Osteocyte (in vitro differentiated cells): ENCODE results near the gene LRRC23. TPM values are rescaled to one million over a fixed set of nuclear protein-coding genes. Genes with fewer than 3 reads are reported as not detected.
A peak's percentile ranks its signal among the peaks of the same experiment; 100 is the strongest.

Source experiments
- DNase-seq: peaks from one replicate; pipeline ENCODE4 v3.0.0; 2021; ENCODE audit warnings: mixed read lengths; ENCODE audit not compliant: unreplicated experiment; ENCODE audit errors: extremely low spot score
- H3K27ac Mint-ChIP-seq: one replicate; pipeline ENCODE4 v1.8.0; 2021; ENCODE audit warnings: mild to moderate bottlenecking, mixed read lengths; ENCODE audit not compliant: unreplicated experiment
- H3K27me3 Mint-ChIP-seq: one replicate; pipeline ENCODE4 v1.8.0; 2021; ENCODE audit warnings: mixed read lengths; ENCODE audit not compliant: unreplicated experiment
- H3K36me3 Mint-ChIP-seq: one replicate; pipeline ENCODE4 v1.8.0; 2021; ENCODE audit warnings: mixed read lengths; ENCODE audit not compliant: unreplicated experiment
- H3K4me1 Mint-ChIP-seq: one replicate; pipeline ENCODE4 v1.8.0; 2021; ENCODE audit warnings: mixed read lengths; ENCODE audit not compliant: unreplicated experiment
- H3K4me3 Mint-ChIP-seq: one replicate; pipeline ENCODE4 v1.8.0; 2021; ENCODE audit warnings: mild to moderate bottlenecking, moderate library complexity, mixed read lengths; ENCODE audit not compliant: unreplicated experiment
- H3K9me3 Mint-ChIP-seq: one replicate; pipeline ENCODE4 v1.8.0; 2021; ENCODE audit warnings: mixed read lengths; ENCODE audit not compliant: unreplicated experiment
- total RNA-seq: library from RNA; stranded (reverse); gene quantifications from 2 replicates; pipeline ENCODE4 v1.2.1, GENCODE V29; 2021
- TF ChIP-seq, protein P1 (sequence below): fragments of 200-600 bp; sonication (generic); IDR thresholded peaks from 2 replicates; pipeline ENCODE4 v1.5.0; 2021; ENCODE audit warnings: antibody characterized with exemption, mild to moderate bottlenecking, moderate library complexity

LRRC23 gene
- total RNA-seq, 1 donor from 2014 or later: 11.3 TPM

GRCh38 chr12:6923003-6923732 lies 18.5 kb downstream of the LRRC23 start:
- H3K27ac Mint-ChIP-seq: no peak overlapping the region
- H3K4me1 Mint-ChIP-seq: peaks cover 35% of the 10 kb centered on the region
- H3K36me3 Mint-ChIP-seq: peaks cover 3% of the 10 kb centered on the region

DNA sequence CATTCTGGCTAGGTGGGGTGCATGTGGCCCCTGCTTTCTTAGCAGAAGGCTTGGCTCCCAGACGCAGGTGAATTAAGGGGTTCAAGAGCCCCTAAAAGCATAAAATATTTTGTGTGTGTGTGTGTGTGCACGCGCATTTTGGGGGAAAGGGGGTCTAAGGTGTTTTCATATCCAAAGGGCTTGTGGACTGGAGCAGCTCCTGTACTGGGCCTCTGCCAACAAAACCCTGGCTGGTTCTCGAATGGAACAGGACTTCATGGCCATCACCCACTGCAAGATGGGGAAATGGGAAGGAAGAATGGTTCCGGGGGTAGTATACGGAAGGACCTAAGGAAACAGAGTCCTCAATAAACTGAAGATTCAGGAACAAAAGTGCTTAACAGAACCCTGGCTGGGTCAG lies 19.2 kb downstream of the LRRC23 start:
- no peak overlapping the region for H3K4me3 Mint-ChIP-seq
- H3K27me3 Mint-ChIP-seq: no peaks in the 10 kb centered on the region
- peaks cover 3% of the 10 kb centered on the region for H3K36me3 Mint-ChIP-seq
- TF ChIP-seq, protein P1, sequence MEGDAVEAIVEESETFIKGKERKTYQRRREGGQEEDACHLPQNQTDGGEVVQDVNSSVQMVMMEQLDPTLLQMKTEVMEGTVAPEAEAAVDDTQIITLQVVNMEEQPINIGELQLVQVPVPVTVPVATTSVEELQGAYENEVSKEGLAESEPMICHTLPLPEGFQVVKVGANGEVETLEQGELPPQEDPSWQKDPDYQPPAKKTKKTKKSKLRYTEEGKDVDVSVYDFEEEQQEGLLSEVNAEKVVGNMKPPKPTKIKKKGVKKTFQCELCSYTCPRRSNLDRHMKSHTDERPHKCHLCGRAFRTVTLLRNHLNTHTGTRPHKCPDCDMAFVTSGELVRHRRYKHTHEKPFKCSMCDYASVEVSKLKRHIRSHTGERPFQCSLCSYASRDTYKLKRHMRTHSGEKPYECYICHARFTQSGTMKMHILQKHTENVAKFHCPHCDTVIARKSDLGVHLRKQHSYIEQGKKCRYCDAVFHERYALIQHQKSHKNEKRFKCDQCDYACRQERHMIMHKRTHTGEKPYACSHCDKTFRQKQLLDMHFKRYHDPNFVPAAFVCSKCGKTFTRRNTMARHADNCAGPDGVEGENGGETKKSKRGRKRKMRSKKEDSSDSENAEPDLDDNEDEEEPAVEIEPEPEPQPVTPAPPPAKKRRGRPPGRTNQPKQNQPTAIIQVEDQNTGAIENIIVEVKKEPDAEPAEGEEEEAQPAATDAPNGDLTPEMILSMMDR: no peak
- peaks cover 39% of the 10 kb centered on the region for H3K4me1 Mint-ChIP-seq
- H3K27ac Mint-ChIP-seq: peak overlapping the region; percentile 99
- no peak for DNase-seq
- no peaks in the 10 kb centered on the region for H3K9me3 Mint-ChIP-seq

More at GRCh38 chr12:6923003-6923732, 18.5 kb downstream of the LRRC23 start:
- no peaks in the 10 kb centered on the region for H3K27me3 Mint-ChIP-seq
- H3K9me3 Mint-ChIP-seq: no peaks in the 10 kb centered on the region
- TF ChIP-seq, protein P1: no peak
- H3K4me3 Mint-ChIP-seq: no peak overlapping the region
- DNase-seq: no peak

DNA sequence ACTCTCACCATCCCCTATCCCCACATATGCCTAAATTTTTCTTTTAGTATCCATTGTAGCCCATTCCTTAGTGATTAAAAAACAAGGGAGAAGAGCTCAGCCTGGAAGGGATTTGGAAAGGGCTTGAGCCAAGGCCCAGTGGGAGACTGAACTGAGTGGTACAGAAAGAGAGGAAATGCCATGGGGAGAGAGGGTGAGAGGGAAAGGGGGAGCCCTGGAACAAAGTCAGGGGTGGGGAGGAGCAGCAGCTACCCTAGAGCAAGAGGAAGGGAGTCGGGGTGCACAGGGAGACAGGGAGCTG lies 20.6 kb downstream of the LRRC23 start:
- TF ChIP-seq, protein P1: no peak
- H3K36me3 Mint-ChIP-seq: no peaks in the 10 kb centered on the region
- peak overlapping the region; percentile 99 for H3K27ac Mint-ChIP-seq
- DNase-seq: no peak
- no peaks in the 10 kb centered on the region for H3K27me3 Mint-ChIP-seq
- peak overlapping the region; percentile 86 for H3K4me3 Mint-ChIP-seq
- H3K4me1 Mint-ChIP-seq: peaks cover 52% of the 10 kb centered on the region
- no peaks in the 10 kb centered on the region for H3K9me3 Mint-ChIP-seq

DNA sequence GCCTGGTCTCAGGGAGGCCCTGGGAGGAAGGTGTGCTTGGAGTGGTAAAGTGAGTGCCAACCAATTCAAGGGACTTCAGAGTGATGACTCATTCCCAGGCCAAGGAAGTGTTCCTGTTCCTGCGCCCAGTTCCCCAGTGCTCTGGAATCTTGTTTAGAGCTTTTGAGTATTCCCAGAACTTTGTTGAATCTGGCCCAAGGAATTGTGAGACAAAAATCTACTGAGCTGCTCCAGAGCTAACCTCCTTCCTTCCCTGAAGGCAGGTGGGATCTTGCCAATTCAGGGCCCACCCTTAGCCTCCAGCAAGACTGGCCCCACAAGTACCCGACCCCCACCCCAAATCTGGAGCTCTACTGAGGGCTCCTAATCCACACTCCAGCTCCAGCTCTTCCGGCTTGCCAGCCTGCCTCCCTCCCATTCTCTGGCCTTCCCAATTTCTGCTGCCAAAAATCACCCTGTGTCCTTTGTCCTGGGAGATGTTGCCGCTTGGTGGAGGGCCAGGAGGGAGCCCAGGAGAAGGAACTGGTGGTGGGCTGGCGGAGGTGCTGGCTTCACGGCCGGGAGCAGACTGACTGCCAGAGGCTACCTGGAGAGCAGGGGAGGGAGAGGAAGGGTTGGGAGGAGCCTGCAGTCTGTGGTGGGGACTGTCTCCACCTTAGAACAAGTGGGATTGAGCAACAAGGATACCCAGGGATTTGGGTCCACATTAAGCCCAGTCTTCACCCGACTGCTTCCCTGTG lies 21.1 kb downstream of the LRRC23 start:
- Mint-ChIP-seq H3K27ac (peak overlapping the region; percentile 99), H3K27me3 (no peaks in the 10 kb centered on the region), H3K4me3 (peak overlapping the region; percentile 86), H3K4me1 (peaks cover 55% of the 10 kb centered on the region), H3K9me3 (no peaks in the 10 kb centered on the region), H3K36me3 (no peaks in the 10 kb centered on the region)
- no peak for DNase-seq
- TF ChIP-seq, protein P1: no peak

DNA sequence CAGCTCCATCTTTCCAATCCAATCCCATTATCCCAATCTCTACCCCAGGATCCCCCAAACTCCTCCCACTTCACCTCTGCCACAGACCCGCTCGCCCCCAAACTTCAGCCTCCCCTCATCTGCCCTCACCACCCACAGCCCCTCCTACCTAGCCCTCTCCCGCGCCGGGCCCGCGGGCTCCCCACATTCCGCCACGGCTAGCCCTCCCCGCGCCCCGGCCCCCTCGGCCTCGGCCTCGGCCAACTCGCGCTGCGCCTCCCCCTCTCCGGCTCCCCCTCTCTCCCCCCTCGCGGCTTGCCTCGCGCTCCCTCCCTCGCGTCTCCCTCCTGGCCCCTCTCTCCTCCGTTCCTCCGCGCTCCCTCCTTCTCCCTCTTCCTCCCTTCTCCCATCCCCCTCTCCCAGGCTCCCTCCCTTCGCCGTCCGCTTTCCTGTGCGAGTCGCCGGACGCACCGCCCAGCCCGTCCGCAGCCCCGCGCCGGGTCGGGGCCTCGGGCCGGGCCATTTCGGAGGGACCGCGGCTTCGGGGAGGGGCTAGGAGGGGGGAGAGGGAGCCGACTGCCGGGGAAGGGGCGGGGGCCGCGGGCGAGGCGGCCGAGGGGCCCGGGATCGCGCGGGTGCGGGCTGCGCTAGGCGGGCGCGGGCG lies 22.9 kb downstream of the LRRC23 start, which contains the start of gene ATN1:
Gene ATN1 (plus strand): TSS at position 581 of the 643 bp plus-strand sequence. CDS start 6,043 bp downstream, outside the sequence.
- Mint-ChIP-seq H3K4me1 (peaks cover 68% of the 10 kb centered on the region), H3K27ac (peak within 1 kb of the TSS; percentile 99), H3K36me3 (peaks cover 3% of the 10 kb centered on the region), H3K27me3 (no peaks in the 10 kb centered on the region), H3K4me3 (peak within 1 kb of the TSS; percentile 90), H3K9me3 (no peaks in the 10 kb centered on the region)
- peak; percentile 91 for DNase-seq
- TF ChIP-seq, protein P1: no peak
